Bronchial epithelial cell (primary cell): Measurements from ENCODE around the gene ZNF804B. TPM values are rescaled to one million over a fixed set of nuclear protein-coding genes. Genes with fewer than 3 reads are reported as not detected.

Experiments used
- DNase-seq: peaks from one replicate; pipeline ENCODE4 v3.0.0-alpha.2; 2010; ENCODE audit warnings: low read depth
- FAIRE-seq: peaks from 2 replicates; lab custom pipeline; 2011; peaks lifted over from hg19 to GRCh38; lab: Jason Lieb, UNC
- H3K27me3 ChIP-seq: 2 replicates; pipeline ENCODE4 v1.5.1; 2011; ENCODE audit warnings: low read length; ENCODE audit not compliant: control insufficient read depth, insufficient read depth
- H3K36me3 ChIP-seq: 2 replicates; pipeline ENCODE4 v1.5.1; 2011; ENCODE audit warnings: low read length; ENCODE audit not compliant: control insufficient read depth, insufficient read depth
- H3K4me3 ChIP-seq: 2 replicates; pipeline ENCODE4 v1.5.1; 2011; ENCODE audit warnings: mild to moderate bottlenecking, low read depth, low read length, control low read depth
- CTCF ChIP-seq: IDR thresholded peaks from 2 replicates; pipeline ENCODE4 v1.5.1; 2011; ENCODE audit warnings: mild to moderate bottlenecking, moderate library complexity, low read length, control low read depth, inconsistent platforms; ENCODE audit not compliant: insufficient read depth, severe bottlenecking
- total RNA-seq: library from RNA; depleted of rRNA; stranded (reverse); fragments of >200 nt; gene quantifications from 2 replicates; pipeline ENCODE4 v1.2.1, GENCODE V29; 2014

ZNF804B gene
- total RNA-seq, 1 donor from 2014 or later, result not detected

GRCh38 chr7:88842201-88842600 is 82.7 kb downstream of the ZNF804B start:
- Histone ChIP-seq H3K36me3 (no peaks in the 10 kb centered on the region), H3K4me3 (no peak overlapping the region), H3K27me3 (no peaks in the 10 kb centered on the region)
- no peak for TF ChIP-seq CTCF
- no peak for DNase-seq
- no peak for FAIRE-seq

- DNase-seq (no peak), FAIRE-seq (no peak)
- H3K27me3 ChIP-seq, result no peaks in the 10 kb centered on the region
- H3K4me3 ChIP-seq, result no peak overlapping the region
- no peaks in the 10 kb centered on the region for H3K36me3 ChIP-seq
- no peak for TF ChIP-seq CTCF
Measured at GRCh38 chr7:88845091-88845490, 85.6 kb downstream of the ZNF804B start.

- FAIRE-seq (no peak), DNase-seq (no peak)
- Histone ChIP-seq H3K27me3 (no peaks in the 10 kb centered on the region), H3K36me3 (no peaks in the 10 kb centered on the region), H3K4me3 (no peak overlapping the region)
- no peak for TF ChIP-seq CTCF
Measured at GRCh38 chr7:88851220-88851619, 91.7 kb downstream of the ZNF804B start.

- FAIRE-seq (no peak), DNase-seq (no peak)
- H3K36me3 ChIP-seq, result no peaks in the 10 kb centered on the region
- TF ChIP-seq CTCF, result no peak
- no peaks in the 10 kb centered on the region for H3K27me3 ChIP-seq
- no peak overlapping the region for H3K4me3 ChIP-seq
Measured at GRCh38 chr7:88859288-88859687, 99.8 kb downstream of the ZNF804B start.

GRCh38 chr7:88866265-88866863 is 106.9 kb downstream of the ZNF804B start:
- DNase-seq, result no peak
- no peak for FAIRE-seq
- H3K27me3 ChIP-seq, result no peaks in the 10 kb centered on the region
- no peaks in the 10 kb centered on the region for H3K36me3 ChIP-seq
- no peak for TF ChIP-seq CTCF
- no peak overlapping the region for H3K4me3 ChIP-seq

- H3K4me3 ChIP-seq, result no peak overlapping the region
- H3K27me3 ChIP-seq, result no peaks in the 10 kb centered on the region
- no peak for TF ChIP-seq CTCF
- no peaks in the 10 kb centered on the region for H3K36me3 ChIP-seq
- no peak for FAIRE-seq
- DNase-seq, result no peak
Measured at GRCh38 chr7:88867158-88867557, 107.7 kb downstream of the ZNF804B start.
